SK-N-MC (cell line): Measurements from ENCODE around the gene FOXC1.

Experiments
- EZH2 ChIP-seq: fragments of 200-600 bp; sonication (generic); IDR thresholded peaks from one replicate; pipeline ENCODE4 v1.6.1; 2017; ENCODE audit warnings: antibody characterized with exemption
- FOXP2 ChIP-seq: optimal IDR thresholded peaks from 2 replicates; pipeline ENCODE3; 2011; ENCODE audit warnings: mild to moderate bottlenecking, moderate library complexity; ENCODE audit not compliant: insufficient read depth; ENCODE audit errors: extremely low read length, control extremely low read depth
- POLR2AphosphoS5 ChIP-seq: IDR thresholded peaks from 2 replicates; pipeline ENCODE4 v1.6.1; 2012; ENCODE audit warnings: mild to moderate bottlenecking, low read depth, low read length, borderline replicate concordance

DNA sequence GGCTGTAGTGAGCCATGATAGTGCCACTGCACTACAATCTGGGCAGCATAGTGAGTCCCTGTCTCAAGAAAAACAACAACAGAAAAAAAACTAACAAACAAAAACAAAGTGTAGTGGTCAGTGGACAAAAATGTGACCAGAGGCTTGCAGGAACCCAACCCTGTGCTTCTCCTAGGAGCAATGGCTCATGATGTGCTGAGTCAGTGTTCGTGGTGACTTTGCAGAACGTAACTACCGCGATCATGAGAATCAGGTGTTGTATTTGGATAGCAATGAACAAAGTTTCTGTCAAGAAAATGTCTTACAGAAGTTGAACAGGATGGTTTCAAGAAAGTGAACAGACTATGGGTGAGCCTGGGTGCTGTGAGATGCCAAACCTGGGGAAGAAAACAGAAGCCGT, 18.5 kb upstream of the FOXC1 start:
- no peak for TF ChIP-seq EZH2
- no peak for TF ChIP-seq POLR2AphosphoS5
- TF ChIP-seq FOXP2: no peak
